ENCODE data around the gene MYOM1.

GRCh38 chr18:3092727-3093126 is 127.0 kb downstream of the MYOM1 start:
- TF ChIP-seq, protein P1, sequence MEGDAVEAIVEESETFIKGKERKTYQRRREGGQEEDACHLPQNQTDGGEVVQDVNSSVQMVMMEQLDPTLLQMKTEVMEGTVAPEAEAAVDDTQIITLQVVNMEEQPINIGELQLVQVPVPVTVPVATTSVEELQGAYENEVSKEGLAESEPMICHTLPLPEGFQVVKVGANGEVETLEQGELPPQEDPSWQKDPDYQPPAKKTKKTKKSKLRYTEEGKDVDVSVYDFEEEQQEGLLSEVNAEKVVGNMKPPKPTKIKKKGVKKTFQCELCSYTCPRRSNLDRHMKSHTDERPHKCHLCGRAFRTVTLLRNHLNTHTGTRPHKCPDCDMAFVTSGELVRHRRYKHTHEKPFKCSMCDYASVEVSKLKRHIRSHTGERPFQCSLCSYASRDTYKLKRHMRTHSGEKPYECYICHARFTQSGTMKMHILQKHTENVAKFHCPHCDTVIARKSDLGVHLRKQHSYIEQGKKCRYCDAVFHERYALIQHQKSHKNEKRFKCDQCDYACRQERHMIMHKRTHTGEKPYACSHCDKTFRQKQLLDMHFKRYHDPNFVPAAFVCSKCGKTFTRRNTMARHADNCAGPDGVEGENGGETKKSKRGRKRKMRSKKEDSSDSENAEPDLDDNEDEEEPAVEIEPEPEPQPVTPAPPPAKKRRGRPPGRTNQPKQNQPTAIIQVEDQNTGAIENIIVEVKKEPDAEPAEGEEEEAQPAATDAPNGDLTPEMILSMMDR (IDR thresholded peaks at IDR 0.05): no peak
- no peak for TF ChIP-seq POLR2A (IDR thresholded peaks at IDR 0.05)
